ENCODE data around the gene SMPDL3A.

The SMPDL3A gene

DNA sequence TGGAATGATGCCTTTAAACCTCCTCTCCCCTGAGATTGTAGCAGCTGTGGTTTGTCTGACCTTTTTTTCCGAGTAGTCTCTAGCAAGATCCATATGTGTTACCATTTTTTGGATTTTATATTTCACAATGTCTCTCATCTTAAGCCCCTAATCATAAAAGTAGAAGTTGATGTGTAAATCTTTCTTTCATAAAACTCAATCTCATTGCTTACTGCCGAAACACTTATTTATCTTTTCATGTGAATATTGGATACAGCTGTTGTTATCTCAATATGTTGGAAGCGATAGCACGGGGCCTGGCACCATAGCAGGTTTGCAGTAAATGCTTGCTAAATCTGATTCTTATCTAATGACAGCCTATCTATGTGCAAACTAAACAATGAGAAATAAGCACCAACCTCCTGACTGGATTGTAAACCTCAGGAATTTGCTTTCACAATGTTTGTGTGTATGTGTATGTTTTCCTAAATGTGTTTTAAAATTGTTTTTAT is 14.2 kb downstream of the SMPDL3A start:
- Histone ChIP-seq H3K4me3 (ENCODE audit: low read depth, low read length) (no peak overlapping the region), H3K4me1 (ENCODE audit: control insufficient read depth, insufficient read depth, low read length) (0 out of 2 replicates have a peak, but pooled peaks cover 7% of the 10 kb centered on the region), H3K27me3 (ENCODE audit: control insufficient read depth, insufficient read depth, low read length) (no peaks in the 10 kb centered on the region), H3K27ac (ENCODE audit: low read depth, low read length) (no peak overlapping the region), H3K9ac (ENCODE audit: low read length) (no peak overlapping the region), H3K36me3 (ENCODE audit: control insufficient read depth, insufficient read depth, low read length) (no peaks in the 10 kb centered on the region), H3K9me3 (ENCODE audit: control insufficient read depth, insufficient read depth, low read depth, low read length) (no peaks in the 10 kb centered on the region)

DNA sequence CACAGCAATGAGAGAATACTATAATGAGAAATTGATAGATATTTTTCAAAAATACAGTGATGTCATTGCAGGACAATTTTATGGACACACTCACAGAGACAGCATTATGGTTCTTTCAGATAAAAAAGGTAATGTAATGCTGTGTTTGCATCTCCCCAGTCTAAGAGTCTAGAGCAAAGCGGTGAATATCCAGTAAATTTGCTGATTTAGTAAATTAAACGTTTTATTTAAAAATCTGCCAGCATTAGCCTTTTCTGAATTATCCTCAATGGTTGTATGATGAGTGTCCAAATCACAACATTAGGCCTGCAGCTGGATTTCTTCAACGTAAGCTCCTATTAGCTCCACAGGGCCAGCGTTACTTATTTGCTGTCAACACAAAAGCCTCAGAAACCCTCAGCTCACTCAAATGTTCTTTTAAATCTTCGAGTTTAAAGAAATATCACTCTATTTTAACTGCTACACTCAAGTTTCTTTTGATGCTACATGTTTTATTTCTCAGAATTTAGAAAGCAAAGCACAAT is 16.0 kb downstream of the SMPDL3A start:
- Histone ChIP-seq H3K27me3 (ENCODE audit: control insufficient read depth, insufficient read depth, low read length) (no peaks in the 10 kb centered on the region), H3K4me3 (ENCODE audit: low read depth, low read length) (no peak overlapping the region), H3K4me1 (ENCODE audit: control insufficient read depth, insufficient read depth, low read length) (0 out of 2 replicates have a peak, but pooled peaks cover 7% of the 10 kb centered on the region), H3K27ac (ENCODE audit: low read depth, low read length) (no peak overlapping the region), H3K9me3 (ENCODE audit: control insufficient read depth, insufficient read depth, low read depth, low read length) (no peaks in the 10 kb centered on the region), H3K9ac (ENCODE audit: low read length) (no peak overlapping the region), H3K36me3 (ENCODE audit: control insufficient read depth, insufficient read depth, low read length) (no peaks in the 10 kb centered on the region)

DNA sequence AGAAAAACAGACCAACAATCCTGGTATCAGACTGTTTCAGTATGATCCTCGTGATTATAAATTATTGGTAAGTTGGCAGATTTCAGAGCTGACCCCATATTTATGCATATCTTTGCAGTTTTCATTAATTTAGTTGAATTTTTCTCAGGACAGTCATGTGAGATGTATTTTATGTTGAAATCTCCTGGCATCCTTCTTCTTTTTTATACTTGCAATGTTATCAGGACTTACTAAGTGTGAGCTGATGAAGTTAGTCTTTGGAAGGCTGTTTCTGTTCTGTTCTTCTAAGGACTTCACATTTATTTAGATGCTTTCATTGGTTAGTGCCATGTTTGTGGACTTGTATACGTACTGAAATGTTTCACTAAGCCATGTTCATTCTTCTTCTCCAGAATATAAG is 17.2 kb downstream of the SMPDL3A start:
- H3K9me3 ChIP-seq (ENCODE audit: control insufficient read depth, insufficient read depth, low read depth, low read length) = no peaks in the 10 kb centered on the region
- H3K27me3 ChIP-seq (ENCODE audit: control insufficient read depth, insufficient read depth, low read length) = no peaks in the 10 kb centered on the region
- H3K27ac ChIP-seq (ENCODE audit: low read depth, low read length) = no peak overlapping the region
- no peaks in the 10 kb centered on the region for H3K36me3 ChIP-seq (ENCODE audit: control insufficient read depth, insufficient read depth, low read length)
- no peak overlapping the region for H3K4me3 ChIP-seq (ENCODE audit: low read depth, low read length)
- 0 out of 2 replicates have a peak, but pooled peaks cover 3% of the 10 kb centered on the region for H3K4me1 ChIP-seq (ENCODE audit: control insufficient read depth, insufficient read depth, low read length)
- no peak overlapping the region for H3K9ac ChIP-seq (ENCODE audit: low read length)

DNA sequence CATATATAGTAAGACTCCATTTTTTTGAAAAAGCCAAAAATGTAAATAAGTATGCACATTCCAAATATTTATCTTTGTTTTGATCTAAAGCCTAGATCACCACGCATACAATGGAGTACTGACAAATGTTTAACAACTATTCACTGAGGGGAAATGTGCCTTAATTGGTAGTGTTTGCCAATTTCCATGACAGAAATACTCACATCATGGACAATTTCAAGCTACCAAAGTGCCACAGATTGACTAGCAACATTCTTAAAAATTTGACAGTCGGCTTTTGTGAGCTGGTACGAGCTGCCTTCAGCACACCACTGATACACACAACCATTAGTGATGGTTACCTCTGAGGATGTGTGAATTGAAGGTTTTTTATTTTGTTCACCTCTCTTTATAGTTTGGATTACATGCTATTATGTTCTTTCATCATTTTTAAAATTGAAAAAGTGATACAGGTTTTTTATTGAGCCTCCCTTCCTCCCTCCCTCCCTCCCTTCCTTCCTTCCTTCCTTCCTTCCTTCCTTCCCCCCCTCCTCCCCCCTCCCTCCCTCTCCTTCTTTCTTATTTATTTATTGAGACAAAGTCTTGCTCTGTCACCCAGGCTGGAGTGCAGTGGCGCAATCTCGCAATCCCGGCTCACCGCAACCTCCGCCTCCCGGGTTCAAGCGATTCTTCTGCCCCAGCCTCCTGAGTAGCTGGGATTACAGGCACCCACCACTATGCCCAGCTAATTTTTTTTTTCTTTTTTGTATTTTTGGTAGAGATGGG is 19.2 kb downstream of the SMPDL3A start:
- Histone ChIP-seq H3K36me3 (ENCODE audit: control insufficient read depth, insufficient read depth, low read length) (no peaks in the 10 kb centered on the region), H3K9me3 (ENCODE audit: control insufficient read depth, insufficient read depth, low read depth, low read length) (no peaks in the 10 kb centered on the region), H3K4me3 (ENCODE audit: low read depth, low read length) (no peak overlapping the region), H3K27ac (ENCODE audit: low read depth, low read length) (no peak overlapping the region), H3K27me3 (ENCODE audit: control insufficient read depth, insufficient read depth, low read length) (no peaks in the 10 kb centered on the region), H3K4me1 (ENCODE audit: control insufficient read depth, insufficient read depth, low read length) (no peaks in the 10 kb centered on the region), H3K9ac (ENCODE audit: low read length) (no peak overlapping the region)

DNA sequence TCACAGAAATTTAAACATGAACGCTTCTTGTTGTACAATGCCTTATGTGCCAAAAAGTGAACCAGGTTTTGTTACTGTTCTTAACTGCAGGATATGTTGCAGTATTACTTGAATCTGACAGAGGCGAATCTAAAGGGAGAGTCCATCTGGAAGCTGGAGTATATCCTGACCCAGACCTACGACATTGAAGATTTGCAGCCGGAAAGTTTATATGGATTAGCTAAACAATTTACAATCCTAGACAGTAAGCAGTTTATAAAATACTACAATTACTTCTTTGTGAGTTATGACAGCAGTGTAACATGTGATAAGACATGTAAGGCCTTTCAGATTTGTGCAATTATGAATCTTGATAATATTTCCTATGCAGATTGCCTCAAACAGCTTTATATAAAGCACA is 19.9 kb downstream of the SMPDL3A start:
- Histone ChIP-seq H3K36me3 (ENCODE audit: control insufficient read depth, insufficient read depth, low read length) (no peaks in the 10 kb centered on the region), H3K9ac (ENCODE audit: low read length) (no peak overlapping the region), H3K4me3 (ENCODE audit: low read depth, low read length) (no peak overlapping the region), H3K27me3 (ENCODE audit: control insufficient read depth, insufficient read depth, low read length) (no peaks in the 10 kb centered on the region), H3K4me1 (ENCODE audit: control insufficient read depth, insufficient read depth, low read length) (no peaks in the 10 kb centered on the region), H3K27ac (ENCODE audit: low read depth, low read length) (no peak overlapping the region), H3K9me3 (ENCODE audit: control insufficient read depth, insufficient read depth, low read depth, low read length) (no peaks in the 10 kb centered on the region)

DNA sequence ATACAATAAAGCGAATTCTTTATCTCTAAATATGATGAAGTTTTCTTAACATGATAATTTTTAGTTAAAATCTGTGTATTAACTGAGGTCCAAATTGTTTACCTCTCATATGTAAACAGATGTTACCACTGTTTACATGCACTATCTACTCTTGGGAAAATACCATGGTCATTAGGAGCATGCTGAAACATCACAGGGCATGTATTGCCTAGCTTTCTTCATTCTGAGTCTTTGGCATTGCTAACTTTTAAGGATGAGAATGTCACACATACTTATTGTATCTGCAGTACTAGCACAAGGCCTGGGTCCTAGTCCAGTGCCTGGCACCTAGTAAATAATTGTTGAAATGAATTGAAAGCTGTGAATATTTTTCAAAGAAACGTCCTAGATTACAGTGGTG is 20.6 kb downstream of the SMPDL3A start:
- H3K27me3 ChIP-seq (ENCODE audit: control insufficient read depth, insufficient read depth, low read length) = no peaks in the 10 kb centered on the region
- no peaks in the 10 kb centered on the region for H3K9me3 ChIP-seq (ENCODE audit: control insufficient read depth, insufficient read depth, low read depth, low read length)
- no peak overlapping the region for H3K27ac ChIP-seq (ENCODE audit: low read depth, low read length)
- H3K36me3 ChIP-seq (ENCODE audit: control insufficient read depth, insufficient read depth, low read length) = no peaks in the 10 kb centered on the region
- no peak overlapping the region for H3K4me3 ChIP-seq (ENCODE audit: low read depth, low read length)
- H3K4me1 ChIP-seq (ENCODE audit: control insufficient read depth, insufficient read depth, low read length) = no peaks in the 10 kb centered on the region
- H3K9ac ChIP-seq (ENCODE audit: low read length) = no peak overlapping the region

DNA sequence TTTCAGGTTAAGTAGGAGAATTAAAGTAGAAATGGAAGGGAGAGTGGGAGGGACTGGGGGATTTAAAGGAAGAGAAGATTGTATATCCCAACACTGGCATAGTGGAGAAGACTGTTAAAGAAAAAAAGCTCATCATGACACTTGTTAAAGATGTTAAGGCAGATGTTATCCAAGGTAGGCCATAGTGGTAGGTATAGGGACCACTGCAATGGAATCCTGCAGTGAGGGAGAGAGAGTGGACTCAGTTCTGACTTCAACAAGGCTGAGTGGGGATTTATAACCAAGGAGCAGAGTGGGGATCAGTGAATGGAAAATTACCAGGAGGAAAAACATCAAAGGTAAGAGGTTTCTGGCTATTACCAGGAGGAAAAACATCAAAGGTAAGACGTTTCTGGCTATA is 21.1 kb downstream of the SMPDL3A start:
- Histone ChIP-seq H3K36me3 (ENCODE audit: control insufficient read depth, insufficient read depth, low read length) (no peaks in the 10 kb centered on the region), H3K27ac (ENCODE audit: low read depth, low read length) (no peak overlapping the region), H3K4me3 (ENCODE audit: low read depth, low read length) (no peak overlapping the region), H3K4me1 (ENCODE audit: control insufficient read depth, insufficient read depth, low read length) (no peaks in the 10 kb centered on the region), H3K9ac (ENCODE audit: low read length) (no peak overlapping the region), H3K9me3 (ENCODE audit: control insufficient read depth, insufficient read depth, low read depth, low read length) (no peaks in the 10 kb centered on the region), H3K27me3 (ENCODE audit: control insufficient read depth, insufficient read depth, low read length) (no peaks in the 10 kb centered on the region)

DNA sequence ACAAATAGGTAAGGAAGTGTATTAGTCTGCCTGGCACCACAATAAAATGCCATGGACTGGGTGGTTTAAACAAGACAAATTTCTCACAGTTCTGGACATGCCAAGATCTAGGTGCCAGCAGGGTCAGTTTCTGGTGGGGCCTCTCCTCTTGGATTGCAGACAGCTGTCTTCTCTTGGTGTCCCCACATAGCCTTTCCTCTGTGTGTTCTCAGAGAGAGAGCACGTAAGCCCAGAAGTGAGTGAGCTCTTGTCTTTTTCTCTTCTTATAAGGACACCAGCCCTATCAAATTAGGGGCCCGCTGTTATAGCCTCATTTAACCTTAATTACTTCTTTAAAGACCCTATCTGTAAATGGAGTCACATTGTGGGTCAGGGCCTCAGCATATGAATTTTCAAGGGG is 28.3 kb downstream of the SMPDL3A start:
- Histone ChIP-seq H3K4me3 (ENCODE audit: low read depth, low read length) (no peak overlapping the region), H3K27me3 (ENCODE audit: control insufficient read depth, insufficient read depth, low read length) (no peaks in the 10 kb centered on the region), H3K9me3 (ENCODE audit: control insufficient read depth, insufficient read depth, low read depth, low read length) (no peaks in the 10 kb centered on the region), H3K36me3 (ENCODE audit: control insufficient read depth, insufficient read depth, low read length) (no peaks in the 10 kb centered on the region), H3K9ac (ENCODE audit: low read length) (no peak overlapping the region), H3K4me1 (ENCODE audit: control insufficient read depth, insufficient read depth, low read length) (peaks cover 13% of the 10 kb centered on the region), H3K27ac (ENCODE audit: low read depth, low read length) (no peak overlapping the region)

DNA sequence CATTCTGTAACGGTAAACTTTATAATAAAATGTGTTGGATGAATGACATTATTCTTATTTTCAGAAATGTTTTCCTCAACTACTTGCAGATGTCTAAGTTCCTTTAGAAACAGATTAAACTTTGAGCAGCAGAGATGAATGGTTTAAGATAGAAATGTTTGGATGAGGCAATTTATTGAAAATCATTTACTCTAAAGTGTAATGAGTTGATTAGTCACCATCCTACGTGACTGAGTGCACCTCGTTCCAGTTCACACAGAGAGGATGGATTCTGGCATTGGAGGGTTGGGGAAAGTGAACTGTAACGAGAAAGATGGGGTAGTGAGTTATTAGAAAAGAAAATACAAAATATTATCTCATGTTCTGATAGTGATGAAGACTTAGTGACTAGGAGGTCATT is 28.7 kb downstream of the SMPDL3A start:
- Histone ChIP-seq H3K4me3 (ENCODE audit: low read depth, low read length) (no peak overlapping the region), H3K4me1 (ENCODE audit: control insufficient read depth, insufficient read depth, low read length) (peaks cover 13% of the 10 kb centered on the region), H3K36me3 (ENCODE audit: control insufficient read depth, insufficient read depth, low read length) (no peaks in the 10 kb centered on the region), H3K27me3 (ENCODE audit: control insufficient read depth, insufficient read depth, low read length) (no peaks in the 10 kb centered on the region), H3K9ac (ENCODE audit: low read length) (no peak overlapping the region), H3K27ac (ENCODE audit: low read depth, low read length) (no peak overlapping the region), H3K9me3 (ENCODE audit: control insufficient read depth, insufficient read depth, low read depth, low read length) (no peaks in the 10 kb centered on the region)

DNA sequence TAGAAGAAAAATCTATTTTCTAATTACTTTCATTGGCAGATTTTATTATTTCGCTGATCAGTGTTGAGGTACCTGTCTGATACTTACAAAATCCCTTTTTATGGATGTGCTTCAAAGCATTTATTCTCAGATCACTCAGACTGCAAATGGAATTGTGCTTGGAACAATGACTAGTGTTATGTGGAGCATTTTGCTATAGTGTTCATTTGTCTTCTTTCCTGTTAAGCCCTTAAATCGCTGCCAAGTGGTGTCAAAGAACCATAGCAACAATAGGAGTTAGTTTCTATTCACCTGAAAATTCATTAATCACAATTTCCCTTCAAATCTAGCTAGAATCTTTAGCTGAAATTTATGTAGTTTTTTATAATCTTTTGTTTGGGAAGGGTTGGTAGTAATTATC is 29.8 kb downstream of the SMPDL3A start:
- no peaks in the 10 kb centered on the region for H3K27me3 ChIP-seq (ENCODE audit: control insufficient read depth, insufficient read depth, low read length)

DNA sequence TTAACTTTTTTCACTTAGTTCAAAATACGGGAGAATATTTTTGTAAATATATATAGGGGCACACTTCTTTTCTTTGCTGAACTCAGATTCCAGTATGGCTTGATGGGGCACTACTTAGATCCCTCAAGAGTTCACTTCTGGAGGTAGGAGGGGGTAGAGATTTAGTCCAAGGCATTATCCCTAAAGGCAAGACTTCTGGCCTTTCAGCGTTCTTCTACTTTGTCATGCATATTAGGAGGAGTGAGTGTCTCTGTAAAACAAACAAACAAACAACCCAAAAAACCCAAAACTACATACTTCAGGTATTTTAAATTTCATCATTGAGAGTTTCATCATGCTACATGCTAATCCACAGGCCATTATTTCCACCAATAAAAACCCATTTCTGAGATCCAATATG is 32.0 kb downstream of the SMPDL3A start:
- Histone ChIP-seq H3K9ac (ENCODE audit: low read length) (no peak overlapping the region), H3K9me3 (ENCODE audit: control insufficient read depth, insufficient read depth, low read depth, low read length) (no peaks in the 10 kb centered on the region), H3K27ac (ENCODE audit: low read depth, low read length) (no peak overlapping the region), H3K27me3 (ENCODE audit: control insufficient read depth, insufficient read depth, low read length) (no peaks in the 10 kb centered on the region), H3K36me3 (ENCODE audit: control insufficient read depth, insufficient read depth, low read length) (no peaks in the 10 kb centered on the region), H3K4me3 (ENCODE audit: low read depth, low read length) (no peak overlapping the region), H3K4me1 (ENCODE audit: control insufficient read depth, insufficient read depth, low read length) (peaks cover 13% of the 10 kb centered on the region)

More for the DNA sequence above, 29.8 kb downstream of the SMPDL3A start:
- H3K27ac ChIP-seq (ENCODE audit: low read depth, low read length) = no peak overlapping the region
- H3K9me3 ChIP-seq (ENCODE audit: control insufficient read depth, insufficient read depth, low read depth, low read length) = no peaks in the 10 kb centered on the region
- H3K4me1 ChIP-seq (ENCODE audit: control insufficient read depth, insufficient read depth, low read length) = peaks cover 13% of the 10 kb centered on the region
- no peak overlapping the region for H3K4me3 ChIP-seq (ENCODE audit: low read depth, low read length)
- no peaks in the 10 kb centered on the region for H3K36me3 ChIP-seq (ENCODE audit: control insufficient read depth, insufficient read depth, low read length)
- H3K9ac ChIP-seq (ENCODE audit: low read length) = no peak overlapping the region

Data from HUES6 (cell line).